Keratinocyte (primary cell): ENCODE measurements around the gene DNAJB8. TPM values are rescaled to one million over a fixed set of nuclear protein-coding genes. Genes with fewer than 3 reads are reported as not detected.

ENCODE experiments used
- DNase-seq: peaks from one replicate; pipeline ENCODE4 v3.0.0-alpha.2; 2011; ENCODE audit warnings: low read depth, missing footprints, low spot score
- FAIRE-seq: peaks from 2 replicates; lab custom pipeline; 2011; peaks lifted over from hg19 to GRCh38; lab: Jason Lieb, UNC
- H2AFZ ChIP-seq: 2 replicates; pipeline ENCODE4 v1.6.0; 2012; ENCODE audit warnings: low read length, control low read depth, inconsistent platforms; ENCODE audit not compliant: control insufficient read depth
- H3K27ac ChIP-seq: 2 replicates; pipeline ENCODE4 v1.5.1; 2011; ENCODE audit warnings: low read length; ENCODE audit not compliant: control insufficient read depth, insufficient read depth
- H3K27me3 ChIP-seq: 3 replicates; pipeline ENCODE4 v1.6.0; 2011; ENCODE audit warnings: low read length; ENCODE audit not compliant: control insufficient read depth, insufficient read depth; ENCODE audit errors: extremely low read depth
- H3K36me3 ChIP-seq, 2 experiments: 2 replicates in 1 of 2; 3 replicates in 1 of 2; pipeline ENCODE4 v1.5.1; 2011; ENCODE audit warnings: low read length in 2 of 2, mild to moderate bottlenecking in 1 of 2; ENCODE audit not compliant: control insufficient read depth in 2 of 2, insufficient read depth in 2 of 2; ENCODE audit errors: extremely low read depth in 1 of 2
- H3K4me1 ChIP-seq: 3 replicates; pipeline ENCODE4 v1.5.1; 2011; ENCODE audit warnings: low read length; ENCODE audit not compliant: control insufficient read depth, insufficient read depth; ENCODE audit errors: extremely low read depth
- H3K4me2 ChIP-seq: 3 replicates; pipeline ENCODE4 v1.6.0; 2011; ENCODE audit warnings: low read depth, low read length; ENCODE audit not compliant: control insufficient read depth, insufficient read depth; ENCODE audit errors: extremely low read depth
- H3K4me3 ChIP-seq, 3 experiments: fragments of 200-600 bp in 1 of 3; sonication (generic) in 1 of 3; 2 replicates in 2 of 3; 3 replicates in 1 of 3; pipeline ENCODE4 v1.5.1; 2011 to 2016; ENCODE audit warnings: low read length in 3 of 3, mild to moderate bottlenecking in 3 of 3, control low read depth in 2 of 3, inconsistent platforms in 1 of 3, low read depth in 1 of 3, mixed read lengths in 1 of 3, mixed run types in 1 of 3, moderate library complexity in 1 of 3; ENCODE audit not compliant: control insufficient read depth in 2 of 3, insufficient read depth in 2 of 3; ENCODE audit errors: extremely low read depth in 1 of 3
- H3K79me2 ChIP-seq: 2 replicates; pipeline ENCODE4 v1.6.0; 2012; ENCODE audit warnings: low read length; ENCODE audit not compliant: control insufficient read depth, insufficient read depth
- H3K9ac ChIP-seq: 3 replicates; pipeline ENCODE4 v1.6.0; 2011; ENCODE audit warnings: low read length; ENCODE audit not compliant: control insufficient read depth, insufficient read depth; ENCODE audit errors: extremely low read depth
- H3K9me1 ChIP-seq: 3 replicates; pipeline ENCODE4 v1.6.0; 2011; ENCODE audit warnings: low read length; ENCODE audit not compliant: control insufficient read depth, insufficient read depth; ENCODE audit errors: extremely low read depth
- H3K9me3 ChIP-seq: 2 replicates; pipeline ENCODE4 v1.5.1; 2012; ENCODE audit warnings: low read depth, low read length; ENCODE audit not compliant: control insufficient read depth
- H4K20me1 ChIP-seq: 3 replicates; pipeline ENCODE4 v1.6.0; 2011; ENCODE audit warnings: low read length; ENCODE audit not compliant: control insufficient read depth, insufficient read depth; ENCODE audit errors: extremely low read depth
- EZH2 ChIP-seq: IDR thresholded peaks from one replicate; pipeline ENCODE4 v1.6.1; 2012; ENCODE audit warnings: inconsistent platforms, mild to moderate bottlenecking, low read length, moderate library complexity
- dilution Hi-C: fragments of 300-500 bp; cut with MboI; formaldehyde crosslinking; loops from one replicate; pipeline ENCODE4 v1.7.0; 2020; ENCODE audit warnings: low sequenced_read_pairs; ENCODE audit not compliant: extremely low pct_ligation_motif_present
- polyA plus RNA-seq, 5 experiments: library from polyadenylated mRNA; depleted of rRNA in 3 of 5; stranded (reverse) in 3 of 5; stranded (forward) in 1 of 5; unstranded in 1 of 5; fragments of >200 nt; gene quantifications; 1 replicate in 1 of 5; 2 replicates in 3 of 5; 3 replicates in 1 of 5; pipeline versions ENCODE4 v1.2.1 to v1.2.3, GENCODE V29; 2011 to 2012; ENCODE audit warnings: missing spikeins in 2 of 5, low read depth in 1 of 5, low replicate concordance in 1 of 5
- TF ChIP-seq, protein P1 (sequence below), 3 experiments: IDR thresholded peaks in 1 of 3; conservative IDR thresholded peaks in 1 of 3; optimal IDR thresholded peaks in 1 of 3; 2 replicates in 2 of 3; 3 replicates in 1 of 3; pipeline versions ENCODE3 to v1.5.1; 2011; ENCODE audit warnings: low read length in 3 of 3, mild to moderate bottlenecking in 3 of 3, moderate library complexity in 2 of 3, control low read depth in 1 of 3, inconsistent platforms in 1 of 3; ENCODE audit not compliant: insufficient read depth in 2 of 3; ENCODE audit errors: extremely low read depth in 1 of 3

DNAJB8 gene
- polyA plus RNA-seq, 1 donor (not counting 4 experiments of a cell fraction or from before 2014, with no cell fraction given): not detected

GRCh38 chr3:128433837-128434165 is 32.9 kb downstream of the DNAJB8 start:
- Histone ChIP-seq H3K9me1 (no peaks in the 10 kb centered on the region), H3K9me3 (no peaks in the 10 kb centered on the region), H4K20me1 (peaks cover 3% of the 10 kb centered on the region), H3K79me2 (no peaks in the 10 kb centered on the region), H3K36me3 (no peaks in the 10 kb centered on the region), H3K4me1 (no peaks in the 10 kb centered on the region), H3K4me2 (no peak overlapping the region), H2AFZ (no peak overlapping the region), H3K4me3 (no peak overlapping the region), H3K27ac (no peak overlapping the region), H3K9ac (no peak overlapping the region), H3K27me3 (peaks cover 61% of the 10 kb centered on the region)
- FAIRE-seq (no peak), DNase-seq (no peak)
- dilution Hi-C loops: no loop called here
- no peak for TF ChIP-seq EZH2
- TF ChIP-seq, protein P1, sequence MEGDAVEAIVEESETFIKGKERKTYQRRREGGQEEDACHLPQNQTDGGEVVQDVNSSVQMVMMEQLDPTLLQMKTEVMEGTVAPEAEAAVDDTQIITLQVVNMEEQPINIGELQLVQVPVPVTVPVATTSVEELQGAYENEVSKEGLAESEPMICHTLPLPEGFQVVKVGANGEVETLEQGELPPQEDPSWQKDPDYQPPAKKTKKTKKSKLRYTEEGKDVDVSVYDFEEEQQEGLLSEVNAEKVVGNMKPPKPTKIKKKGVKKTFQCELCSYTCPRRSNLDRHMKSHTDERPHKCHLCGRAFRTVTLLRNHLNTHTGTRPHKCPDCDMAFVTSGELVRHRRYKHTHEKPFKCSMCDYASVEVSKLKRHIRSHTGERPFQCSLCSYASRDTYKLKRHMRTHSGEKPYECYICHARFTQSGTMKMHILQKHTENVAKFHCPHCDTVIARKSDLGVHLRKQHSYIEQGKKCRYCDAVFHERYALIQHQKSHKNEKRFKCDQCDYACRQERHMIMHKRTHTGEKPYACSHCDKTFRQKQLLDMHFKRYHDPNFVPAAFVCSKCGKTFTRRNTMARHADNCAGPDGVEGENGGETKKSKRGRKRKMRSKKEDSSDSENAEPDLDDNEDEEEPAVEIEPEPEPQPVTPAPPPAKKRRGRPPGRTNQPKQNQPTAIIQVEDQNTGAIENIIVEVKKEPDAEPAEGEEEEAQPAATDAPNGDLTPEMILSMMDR (optimal IDR thresholded peaks at IDR 0.05 in 1 of 3, IDR thresholded peaks at IDR 0.05 in 1 of 3, conservative IDR thresholded peaks at IDR 0.05 in 1 of 3; ENCODE audit: extremely low read depth in 1 of 3, insufficient read depth in 2 of 3, low read length in 3 of 3): no peak

- TF ChIP-seq, protein P1 (optimal IDR thresholded peaks at IDR 0.05 in 1 of 3, IDR thresholded peaks at IDR 0.05 in 1 of 3, conservative IDR thresholded peaks at IDR 0.05 in 1 of 3; ENCODE audit: extremely low read depth in 1 of 3, insufficient read depth in 2 of 3, low read length in 3 of 3): no peak
- no peak for TF ChIP-seq EZH2
- Histone ChIP-seq H3K9me3 (no peaks in the 10 kb centered on the region), H3K27ac (no peak overlapping the region), H4K20me1 (peaks cover 3% of the 10 kb centered on the region), H2AFZ (no peak overlapping the region), H3K9me1 (no peaks in the 10 kb centered on the region), H3K4me3 (no peak overlapping the region), H3K4me2 (no peak overlapping the region), H3K9ac (no peak overlapping the region), H3K4me1 (no peaks in the 10 kb centered on the region), H3K79me2 (no peaks in the 10 kb centered on the region), H3K27me3 (peaks cover 65% of the 10 kb centered on the region), H3K36me3 (no peaks in the 10 kb centered on the region)
- DNase-seq: no peak
- dilution Hi-C loops: no loop called here
- no peak for FAIRE-seq
Observed at GRCh38 chr3:128432971-128433836, 33.5 kb downstream of the DNAJB8 start.
